Rectal smooth muscle tissue (tissue), 1 donor: ENCODE data around the gene CLUH.
"Not testable (repeated sequence)": the region's sequence is repeated elsewhere in the genome, so short reads cannot be mapped to it uniquely, and the experiment has no call there.

Experiments used
- H3K27ac ChIP-seq: one replicate; pipeline ENCODE4 v1.7.0; 2013; ENCODE audit warnings: low read depth, low read length, inconsistent platforms
- H3K27me3 ChIP-seq: one replicate; pipeline ENCODE4 v1.7.0; 2013; ENCODE audit warnings: low read length; ENCODE audit not compliant: control insufficient read depth, insufficient read depth
- H3K36me3 ChIP-seq: one replicate; pipeline ENCODE4 v1.7.0; 2013; ENCODE audit warnings: low read length; ENCODE audit not compliant: control insufficient read depth, insufficient read depth
- H3K4me1 ChIP-seq: one replicate; pipeline ENCODE4 v1.7.0; 2013; ENCODE audit warnings: low read length; ENCODE audit not compliant: control insufficient read depth, insufficient read depth
- H3K4me3 ChIP-seq: one replicate; pipeline ENCODE4 v1.7.0; 2013; ENCODE audit warnings: low read length
- H3K9ac ChIP-seq: one replicate; pipeline ENCODE4 v1.7.0; 2013; ENCODE audit warnings: low read length

The CLUH gene

GRCh38 chr17:2687074-2687418, 24.5 kb downstream of the CLUH start:
- H3K9ac ChIP-seq: no peak overlapping the region
- peak overlapping the region; percentile 16 for H3K27ac ChIP-seq
- H3K4me3 ChIP-seq: no peak overlapping the region
- no peaks in the 10 kb centered on the region for H3K27me3 ChIP-seq
- peaks cover 13% of the 10 kb centered on the region for H3K4me1 ChIP-seq
- peaks cover 15% of the 10 kb centered on the region for H3K36me3 ChIP-seq

- Histone ChIP-seq H3K4me1 (peaks cover 13% of the 10 kb centered on the region), H3K4me3 (no peak overlapping the region), H3K27ac (no peak overlapping the region), H3K9ac (no peak overlapping the region), H3K36me3 (peaks cover 20% of the 10 kb centered on the region), H3K27me3 (no peaks in the 10 kb centered on the region)
These were observed 25.9 kb downstream of the CLUH start for GRCh38 chr17:2685696-2686095.

- Histone ChIP-seq H3K27ac (no peak overlapping the region), H3K9ac (no peak overlapping the region), H3K36me3 (peaks cover 16% of the 10 kb centered on the region), H3K4me3 (no peak overlapping the region), H3K27me3 (no peaks in the 10 kb centered on the region), H3K4me1 (peaks cover 13% of the 10 kb centered on the region)
These were observed 27.0 kb downstream of the CLUH start for GRCh38 chr17:2684549-2684948.

- H3K36me3 ChIP-seq: peaks cover 16% of the 10 kb centered on the region
- H3K27ac ChIP-seq: no peak overlapping the region
- no peak overlapping the region for H3K4me3 ChIP-seq
- H3K4me1 ChIP-seq: peaks cover 13% of the 10 kb centered on the region
- H3K9ac ChIP-seq: no peak overlapping the region
- no peaks in the 10 kb centered on the region for H3K27me3 ChIP-seq
These were observed 27.7 kb downstream of the CLUH start for GRCh38 chr17:2683912-2684311.

GRCh38 chr17:2682176-2682938, 29.2 kb downstream of the CLUH start:
- Histone ChIP-seq H3K9ac (no peak overlapping the region), H3K4me3 (no peak overlapping the region), H3K36me3 (peaks cover 16% of the 10 kb centered on the region), H3K27me3 (no peaks in the 10 kb centered on the region), H3K27ac (no peak overlapping the region), H3K4me1 (peaks cover 13% of the 10 kb centered on the region)

- no peaks in the 10 kb centered on the region for H3K27me3 ChIP-seq
- H3K4me1 ChIP-seq: peaks cover 7% of the 10 kb centered on the region
- H3K27ac ChIP-seq: no peak overlapping the region
- no peak overlapping the region for H3K4me3 ChIP-seq
- H3K36me3 ChIP-seq: peaks cover 16% of the 10 kb centered on the region
- H3K9ac ChIP-seq: no peak overlapping the region
These were observed 29.9 kb downstream of the CLUH start for GRCh38 chr17:2681650-2682049.

GRCh38 chr17:2680961-2681360, 30.6 kb downstream of the CLUH start:
- H3K27me3 ChIP-seq: no peaks in the 10 kb centered on the region
- H3K36me3 ChIP-seq: peaks cover 19% of the 10 kb centered on the region
- H3K9ac ChIP-seq: no peak overlapping the region
- H3K27ac ChIP-seq: no peak overlapping the region
- H3K4me3 ChIP-seq: no peak overlapping the region
- H3K4me1 ChIP-seq: peaks cover 6% of the 10 kb centered on the region

GRCh38 chr17:2679247-2679646, 32.3 kb downstream of the CLUH start:
- H3K36me3 ChIP-seq: peaks cover 18% of the 10 kb centered on the region
- not testable (repeated sequence) for H3K4me3 ChIP-seq, H3K27ac ChIP-seq, H3K9ac ChIP-seq, H3K4me1 ChIP-seq, H3K27me3 ChIP-seq

GRCh38 chr17:2672026-2672425, 39.5 kb downstream of the CLUH start:
- no peak overlapping the region for H3K9ac ChIP-seq
- H3K27ac ChIP-seq: no peak overlapping the region
- H3K27me3 ChIP-seq: no peaks in the 10 kb centered on the region
- H3K36me3 ChIP-seq: peaks cover 27% of the 10 kb centered on the region
- no peak overlapping the region for H3K4me3 ChIP-seq
- no peaks in the 10 kb centered on the region for H3K4me1 ChIP-seq

GRCh38 chr17:2660410-2660809, 51.2 kb downstream of the CLUH start:
- not testable (repeated sequence) for H3K27me3 ChIP-seq, H3K4me1 ChIP-seq, H3K4me3 ChIP-seq, H3K9ac ChIP-seq, H3K27ac ChIP-seq, H3K36me3 ChIP-seq

GRCh38 chr17:2659337-2659736, 52.2 kb downstream of the CLUH start:
- not testable (repeated sequence) for H3K27ac ChIP-seq, H3K4me1 ChIP-seq, H3K9ac ChIP-seq, H3K4me3 ChIP-seq, H3K36me3 ChIP-seq, H3K27me3 ChIP-seq

GRCh38 chr17:2656283-2656682, 55.3 kb downstream of the CLUH start:
- H3K27ac ChIP-seq: no peak overlapping the region
- H3K27me3 ChIP-seq: no peaks in the 10 kb centered on the region
- H3K9ac ChIP-seq: no peak overlapping the region
- H3K4me1 ChIP-seq: no peaks in the 10 kb centered on the region
- H3K4me3 ChIP-seq: no peak overlapping the region
- no peaks in the 10 kb centered on the region for H3K36me3 ChIP-seq

GRCh38 chr17:2655546-2655945, 56.0 kb downstream of the CLUH start:
- Histone ChIP-seq H3K27me3 (no peaks in the 10 kb centered on the region), H3K9ac (no peak overlapping the region), H3K27ac (no peak overlapping the region), H3K36me3 (no peaks in the 10 kb centered on the region), H3K4me1 (no peaks in the 10 kb centered on the region), H3K4me3 (no peak overlapping the region)
